DMS 273 (cell line): ENCODE measurements around the gene SPTBN1.
A peak's percentile ranks its signal among the peaks of the same experiment; 100 is the strongest.

Experiments used
- DNase-seq: peaks from one replicate; lab custom pipeline; 2025; ENCODE audit not compliant: unreplicated experiment; lab: John Stamatoyannopoulos, UW

SPTBN1 gene

GRCh38 chr2:54603796-54604195 lies 147.7 kb downstream of the SPTBN1 start:
- DNase-seq, result no peak

GRCh38 chr2:54604871-54605270 lies 148.7 kb downstream of the SPTBN1 start:
- no peak for DNase-seq

GRCh38 chr2:54605836-54606235 lies 149.7 kb downstream of the SPTBN1 start:
- DNase-seq, result no peak

- no peak for DNase-seq
Measured at GRCh38 chr2:54606393-54606958, 150.3 kb downstream of the SPTBN1 start.

- no peak for DNase-seq
Measured at GRCh38 chr2:54608224-54608623, 152.1 kb downstream of the SPTBN1 start.

GRCh38 chr2:54609241-54609640 lies 153.1 kb downstream of the SPTBN1 start:
- no peak for DNase-seq

- no peak for DNase-seq
Measured at GRCh38 chr2:54609647-54610046, 153.5 kb downstream of the SPTBN1 start.

GRCh38 chr2:54610700-54611099 lies 154.6 kb downstream of the SPTBN1 start:
- DNase-seq, result no peak

GRCh38 chr2:54611830-54612545 lies 155.9 kb downstream of the SPTBN1 start:
- DNase-seq, result no peak

GRCh38 chr2:54613386-54613785 lies 157.3 kb downstream of the SPTBN1 start:
- DNase-seq, result no peak

- no peak for DNase-seq
Measured at GRCh38 chr2:54613794-54614257, 157.7 kb downstream of the SPTBN1 start.

GRCh38 chr2:54614819-54615218 lies 158.7 kb downstream of the SPTBN1 start:
- no peak for DNase-seq

- DNase-seq, result no peak
Measured at GRCh38 chr2:54615832-54616534, 159.9 kb downstream of the SPTBN1 start.

GRCh38 chr2:54617409-54617808 lies 161.3 kb downstream of the SPTBN1 start:
- no peak for DNase-seq

GRCh38 chr2:54618646-54619565 lies 162.8 kb downstream of the SPTBN1 start:
- DNase-seq, result no peak

GRCh38 chr2:54619660-54620231 lies 163.6 kb downstream of the SPTBN1 start:
- DNase-seq, result no peak

GRCh38 chr2:54620948-54621347 lies 164.8 kb downstream of the SPTBN1 start:
- DNase-seq, result no peak

- peak; percentile 3 for DNase-seq
Measured at GRCh38 chr2:54624591-54625071, 168.5 kb downstream of the SPTBN1 start.

GRCh38 chr2:54626131-54626530 lies 170.0 kb downstream of the SPTBN1 start:
- no peak for DNase-seq

- DNase-seq, result no peak
Measured at GRCh38 chr2:54626884-54627283, 170.8 kb downstream of the SPTBN1 start.

GRCh38 chr2:54627973-54628372 lies 171.8 kb downstream of the SPTBN1 start:
- DNase-seq, result no peak
